GM18526 (cell line): ENCODE results near the gene DYRK2.

Experiments
- POLR2A ChIP-seq: IDR thresholded peaks from 3 replicates; pipeline ENCODE4 v1.6.1; 2011; ENCODE audit not compliant: insufficient read length; ENCODE audit errors: extremely low read depth

DYRK2 gene

DNA sequence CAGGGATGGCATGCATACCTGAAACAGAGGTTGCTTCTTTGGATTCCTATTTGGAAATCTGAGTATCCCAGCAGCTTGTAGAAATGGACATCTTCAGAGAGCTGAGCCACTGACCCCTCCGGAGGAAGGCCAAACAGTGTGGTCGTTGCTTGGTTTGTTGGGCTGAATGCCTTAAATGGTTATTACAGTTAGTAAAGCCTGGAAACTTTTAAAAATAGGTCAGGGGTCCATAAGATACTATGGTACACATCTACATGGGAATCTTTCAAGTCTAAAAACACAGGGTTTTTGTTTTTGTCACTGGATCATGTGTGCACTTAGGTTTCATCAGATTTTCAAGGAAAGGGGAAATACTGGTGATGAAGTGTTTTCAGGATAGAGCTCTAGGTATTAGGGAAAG lies 7.7 kb downstream of the DYRK2 start:
- no peak for TF ChIP-seq POLR2A

DNA sequence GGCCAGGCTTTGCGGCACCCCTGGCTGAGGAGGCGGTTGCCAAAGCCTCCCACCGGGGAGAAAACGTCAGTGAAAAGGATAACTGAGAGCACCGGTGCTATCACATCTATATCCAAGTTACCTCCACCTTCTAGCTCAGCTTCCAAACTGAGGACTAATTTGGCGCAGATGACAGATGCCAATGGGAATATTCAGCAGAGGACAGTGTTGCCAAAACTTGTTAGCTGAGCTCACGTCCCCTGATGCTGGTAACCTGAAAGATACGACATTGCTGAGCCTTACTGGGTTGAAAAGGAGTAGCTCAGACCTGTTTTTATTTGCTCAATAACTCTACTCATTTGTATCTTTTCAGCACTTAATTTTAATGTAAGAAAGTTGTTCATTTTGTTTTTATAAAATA lies 9.9 kb downstream of the DYRK2 start:
- TF ChIP-seq POLR2A, result no peak

DNA sequence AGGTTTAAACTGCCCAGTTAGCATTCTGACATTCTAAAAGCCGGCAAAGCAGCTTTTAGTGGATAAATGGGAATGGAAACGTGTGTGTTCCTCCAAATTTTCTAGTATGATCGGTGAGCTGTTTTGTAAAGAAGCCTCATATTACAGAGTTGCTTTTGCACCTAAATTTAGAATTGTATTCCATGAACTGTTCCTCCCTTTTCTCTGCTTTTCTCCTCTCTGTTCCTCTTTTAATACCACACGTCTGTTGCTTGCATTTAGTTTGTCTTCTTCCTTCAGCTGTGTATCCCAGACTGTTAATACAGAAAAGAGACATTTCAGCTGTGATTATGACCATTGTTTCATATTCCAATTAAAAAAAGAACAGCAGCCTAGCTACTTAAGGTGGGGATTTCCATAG lies 10.7 kb downstream of the DYRK2 start:
- TF ChIP-seq POLR2A, result no peak

DNA sequence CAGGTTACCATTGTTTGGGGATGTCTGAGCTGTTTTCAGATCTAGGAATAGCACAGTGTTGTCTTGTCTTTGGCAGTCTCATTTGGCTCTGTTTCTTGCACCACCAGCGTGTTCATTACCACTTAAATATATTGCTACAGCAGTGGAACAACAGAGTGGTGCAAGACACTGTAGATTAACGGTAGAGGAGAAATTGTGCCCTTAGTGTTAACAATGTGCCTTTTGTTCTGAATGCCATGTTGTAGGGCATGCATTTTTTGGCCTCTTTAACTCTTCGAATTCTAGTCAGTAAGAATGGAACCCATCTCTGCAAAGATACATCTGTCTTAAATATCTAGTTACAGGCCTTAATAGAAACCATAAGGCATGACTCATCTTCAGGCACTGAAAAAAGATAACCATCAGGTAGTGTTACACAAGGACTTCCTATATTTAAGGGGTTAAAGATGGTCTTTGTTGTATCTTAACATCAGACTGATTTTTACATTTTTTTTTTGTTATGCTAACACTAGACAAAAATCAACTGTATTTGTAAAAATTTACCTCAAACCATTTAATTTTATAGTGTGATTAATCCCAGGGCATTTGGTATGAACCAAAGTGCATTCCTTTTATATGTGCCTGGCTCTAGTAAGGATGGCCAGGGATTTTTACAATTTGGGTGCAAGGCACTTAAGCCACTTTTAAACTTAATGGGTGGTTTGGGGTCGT lies 12.9 kb downstream of the DYRK2 start:
- TF ChIP-seq POLR2A, result no peak

DNA sequence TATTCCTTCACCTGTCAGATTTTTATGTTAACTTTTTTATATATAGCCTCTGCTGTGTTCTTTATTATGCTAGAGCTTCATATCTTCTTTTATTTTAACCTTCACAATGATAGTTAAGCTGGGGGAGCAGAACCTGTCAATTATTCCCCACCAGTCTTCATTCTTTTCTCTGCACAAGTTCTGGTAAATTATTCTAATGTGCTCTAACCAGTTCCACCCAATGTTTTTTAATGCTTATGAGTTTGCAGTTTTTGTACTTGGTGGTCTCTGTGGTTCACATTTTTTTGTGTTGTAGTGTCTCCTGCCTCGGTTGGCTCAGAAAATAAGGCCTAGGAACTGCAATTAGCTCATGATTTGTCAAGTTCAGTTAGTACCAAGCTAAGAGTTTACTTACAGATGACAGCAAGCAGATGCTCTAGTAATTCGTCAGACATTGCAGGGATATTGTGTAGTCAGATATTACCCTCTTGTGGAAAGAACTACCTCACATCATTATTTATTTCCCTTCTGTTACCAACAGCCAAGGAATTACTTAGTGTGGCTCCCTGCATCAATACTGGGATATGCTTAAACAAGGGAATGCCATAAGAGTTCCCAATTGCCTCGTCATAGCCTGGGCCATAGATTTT lies 14.5 kb downstream of the DYRK2 start:
- TF ChIP-seq POLR2A, result no peak

DNA sequence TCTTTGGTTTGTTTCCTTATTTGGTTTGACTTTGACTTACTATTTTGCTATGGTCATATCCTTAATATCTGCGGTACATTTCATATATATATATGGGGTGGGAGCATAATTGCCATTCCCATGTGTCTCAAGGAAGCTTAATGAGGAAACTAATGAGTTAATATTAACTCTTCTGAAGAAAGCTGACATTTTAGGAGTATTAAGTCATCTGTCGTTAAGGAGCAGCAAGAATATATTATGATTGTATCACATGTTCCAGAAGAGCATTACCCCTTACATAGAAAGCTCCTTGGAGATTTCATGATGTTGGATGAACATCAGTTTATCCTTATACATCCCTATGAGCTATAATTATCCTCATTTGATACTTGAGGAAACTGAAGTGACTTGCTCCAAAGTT lies 15.6 kb downstream of the DYRK2 start:
- no peak for TF ChIP-seq POLR2A

DNA sequence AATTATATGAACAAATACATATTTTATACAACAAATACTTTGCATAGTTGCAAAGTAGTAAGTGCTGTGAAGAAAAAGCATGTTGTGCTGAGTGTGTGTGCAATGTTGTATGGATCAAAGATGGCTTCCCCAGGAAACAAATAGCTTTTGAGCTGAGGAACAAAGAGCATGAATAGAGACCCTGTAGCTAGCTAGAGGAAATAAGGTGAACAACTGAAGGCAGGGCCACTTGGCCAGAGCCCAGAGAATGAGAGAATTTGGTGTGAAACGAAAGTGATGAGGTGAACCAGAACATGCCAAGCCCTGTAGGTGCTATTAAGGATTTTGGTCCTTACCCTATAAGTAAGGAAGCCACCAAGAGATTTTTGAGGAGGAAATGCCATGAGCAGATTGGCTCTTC lies 17.1 kb downstream of the DYRK2 start:
- no peak for TF ChIP-seq POLR2A

DNA sequence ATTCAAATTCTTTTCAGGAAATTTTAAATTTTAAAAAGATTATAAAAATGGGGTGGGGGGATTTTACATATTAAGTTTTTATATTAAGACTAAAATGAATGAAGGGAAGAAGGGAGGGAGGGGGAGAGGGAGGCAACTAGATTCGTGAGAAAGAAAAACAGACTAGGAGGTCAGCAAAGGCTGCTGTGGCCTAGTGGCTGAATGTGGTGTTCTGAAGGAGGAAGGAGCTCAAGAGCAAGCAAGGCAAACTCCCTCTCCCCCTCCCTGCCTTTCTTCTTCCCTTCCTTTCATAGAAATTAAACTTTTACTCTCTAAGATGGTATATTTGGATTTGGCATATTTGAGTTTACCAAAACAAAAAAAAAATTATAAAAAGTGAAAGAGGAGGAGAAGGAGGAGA lies 18.1 kb downstream of the DYRK2 start:
- TF ChIP-seq POLR2A, result no peak

DNA sequence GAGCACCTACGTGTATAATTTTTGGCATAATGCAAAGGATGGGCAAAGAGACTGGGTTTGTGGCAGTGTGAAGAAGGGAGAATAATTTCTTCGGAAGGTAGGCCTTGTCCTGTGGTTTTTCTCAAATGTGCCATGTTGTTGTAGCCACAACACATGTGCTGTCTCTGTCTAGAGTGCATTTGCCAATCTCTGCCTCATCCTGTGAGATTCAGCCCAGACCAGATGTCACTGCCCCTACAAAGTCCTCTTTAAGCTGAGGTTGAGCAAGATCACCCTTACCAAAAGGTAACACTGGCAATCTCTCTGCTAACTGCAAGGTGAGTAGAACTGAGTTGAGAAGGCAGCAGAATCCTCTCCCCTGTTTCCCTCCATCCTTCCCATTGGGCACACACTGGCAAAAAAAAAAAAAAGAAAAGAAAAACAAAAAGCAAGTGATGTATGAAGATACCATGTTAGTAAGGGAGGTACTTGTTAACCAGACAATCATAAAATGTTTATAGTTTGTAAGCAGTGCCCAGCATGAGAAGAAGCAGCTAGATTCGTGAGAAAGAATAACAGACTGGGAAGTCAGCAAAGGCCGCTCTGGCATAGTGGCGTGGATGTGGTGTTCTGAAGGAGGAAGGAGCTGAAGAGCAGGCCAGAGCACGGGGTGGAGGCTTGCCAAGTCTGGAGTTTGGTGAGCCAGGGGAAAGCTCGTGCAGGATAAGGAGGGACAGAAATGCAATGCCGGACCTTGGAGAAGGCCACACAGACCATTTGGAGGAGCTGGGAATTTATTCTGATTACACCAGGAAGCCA lies 18.9 kb downstream of the DYRK2 start:
- no peak for TF ChIP-seq POLR2A

DNA sequence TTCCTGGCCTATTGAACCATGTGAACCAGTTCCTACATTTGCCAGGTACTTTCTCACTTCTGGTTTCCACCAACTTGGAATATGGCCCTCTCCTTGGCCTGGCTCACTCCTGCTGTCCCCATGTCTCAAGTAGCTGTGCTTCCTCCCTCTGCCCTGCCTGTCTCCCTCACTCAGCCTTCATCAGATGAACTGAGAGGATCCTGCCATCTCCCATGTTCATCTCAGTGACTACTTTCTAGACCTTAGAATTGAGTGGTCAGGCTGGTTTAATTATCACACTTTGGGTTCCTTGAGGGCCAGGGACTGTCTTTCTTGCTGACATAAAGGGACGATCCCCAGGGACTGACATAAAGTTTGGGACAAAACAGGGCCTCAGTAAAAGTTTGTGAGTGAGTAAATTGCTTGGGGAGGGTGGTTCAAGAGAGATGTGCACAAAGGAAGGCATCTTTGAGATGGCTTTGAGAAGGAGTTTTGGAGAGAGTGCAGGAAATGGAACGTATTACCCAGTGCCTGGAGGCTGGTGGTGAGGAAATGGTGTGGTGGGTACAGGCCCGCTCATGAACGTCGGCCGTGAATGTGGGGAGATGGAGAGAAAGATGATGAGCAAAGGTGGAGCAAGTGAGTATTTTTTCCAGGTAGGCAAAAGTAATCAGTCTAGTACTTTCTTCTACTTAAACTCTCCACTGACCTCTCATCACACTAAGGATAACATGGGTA lies 20.8 kb downstream of the DYRK2 start:
- no peak for TF ChIP-seq POLR2A

DNA sequence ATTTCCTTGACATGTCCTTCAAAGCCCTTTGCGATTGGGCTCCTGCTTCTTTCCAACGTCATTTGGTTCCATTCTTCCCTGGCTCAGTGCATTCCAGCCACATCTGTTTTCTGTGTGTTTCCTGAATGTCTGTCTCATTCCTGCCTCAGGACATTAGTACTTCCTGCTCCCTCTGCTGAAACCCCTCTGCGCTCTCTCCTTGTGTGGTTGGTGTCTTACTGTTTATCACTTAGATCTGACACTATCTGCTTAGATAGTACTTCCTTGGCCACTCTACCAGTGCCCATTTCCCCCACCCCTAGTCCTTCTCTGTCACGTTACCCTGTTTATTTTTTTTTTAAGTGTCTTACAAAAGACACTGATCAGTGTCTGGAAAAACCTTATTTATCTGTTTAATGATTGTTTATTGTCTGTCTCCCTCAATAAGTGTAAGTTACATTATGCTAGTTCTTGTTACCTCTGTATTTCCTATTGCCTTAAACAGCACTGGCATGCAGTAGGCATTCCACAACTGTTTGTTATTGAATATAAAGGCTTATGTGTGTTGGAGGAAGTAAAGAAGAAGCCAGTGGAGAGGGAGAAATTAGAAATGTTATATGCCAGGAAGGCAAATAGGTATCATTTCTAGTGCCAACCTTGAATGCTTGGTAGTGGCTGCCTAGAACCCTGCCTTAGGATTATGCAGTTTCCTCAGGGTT lies 21.5 kb downstream of the DYRK2 start:
- TF ChIP-seq POLR2A, result no peak

DNA sequence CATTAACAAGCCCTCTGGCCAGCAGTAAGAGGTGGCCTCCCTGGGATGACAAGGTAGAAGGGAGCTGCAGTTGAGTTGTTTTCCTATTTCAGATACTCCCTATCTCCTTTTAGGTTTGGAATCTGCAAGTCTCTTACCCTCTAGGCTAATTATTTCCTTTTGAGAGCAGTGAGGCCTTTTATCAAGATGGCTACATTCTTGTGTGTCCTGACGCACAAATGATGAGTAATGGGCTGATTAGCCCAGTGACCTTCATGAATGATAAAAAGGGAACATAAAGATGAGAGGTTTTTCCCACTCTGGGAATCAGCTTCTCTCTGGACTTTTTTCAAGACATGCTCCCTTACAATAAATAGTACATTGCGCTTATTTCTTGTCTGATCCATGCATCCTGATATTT lies 22.9 kb downstream of the DYRK2 start:
- no peak for TF ChIP-seq POLR2A

DNA sequence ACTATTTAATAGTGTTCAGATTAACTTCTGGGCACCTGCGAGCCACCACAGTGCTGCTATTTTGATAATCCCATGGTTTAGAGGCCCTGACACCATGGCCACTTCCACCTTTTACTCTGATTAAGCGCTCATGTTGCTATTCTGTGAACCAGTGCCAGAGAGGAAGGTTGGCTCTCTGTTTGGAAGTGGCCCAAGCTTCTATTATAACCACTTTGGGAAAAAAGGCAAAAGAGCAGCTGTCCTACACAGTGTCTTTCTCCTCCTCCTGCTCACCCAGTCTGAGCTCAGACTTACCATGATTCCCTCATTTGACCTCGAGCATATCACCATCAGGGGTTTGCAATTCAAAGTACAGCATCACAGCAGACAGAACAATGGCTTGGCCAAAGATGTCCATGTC lies 23.3 kb downstream of the DYRK2 start:
- no peak for TF ChIP-seq POLR2A

DNA sequence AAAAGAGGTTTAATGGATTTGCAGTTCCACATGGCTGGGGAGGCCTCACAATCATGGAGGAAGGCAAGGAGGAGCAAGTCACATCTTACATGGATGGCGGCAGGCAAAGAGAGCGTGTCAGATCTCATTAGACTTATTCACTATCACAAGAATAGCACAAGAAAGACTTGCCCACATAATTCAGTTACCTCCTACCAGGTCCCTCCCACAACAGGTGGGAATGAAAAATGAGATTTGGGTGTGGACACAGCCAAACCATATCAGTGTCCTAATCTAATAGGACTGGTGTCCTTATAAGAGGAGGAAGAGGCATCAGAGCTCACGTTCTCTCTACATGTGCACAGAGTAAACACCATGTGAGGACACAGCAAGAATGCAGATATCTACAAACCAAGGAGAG lies 25.9 kb downstream of the DYRK2 start:
- no peak for TF ChIP-seq POLR2A

DNA sequence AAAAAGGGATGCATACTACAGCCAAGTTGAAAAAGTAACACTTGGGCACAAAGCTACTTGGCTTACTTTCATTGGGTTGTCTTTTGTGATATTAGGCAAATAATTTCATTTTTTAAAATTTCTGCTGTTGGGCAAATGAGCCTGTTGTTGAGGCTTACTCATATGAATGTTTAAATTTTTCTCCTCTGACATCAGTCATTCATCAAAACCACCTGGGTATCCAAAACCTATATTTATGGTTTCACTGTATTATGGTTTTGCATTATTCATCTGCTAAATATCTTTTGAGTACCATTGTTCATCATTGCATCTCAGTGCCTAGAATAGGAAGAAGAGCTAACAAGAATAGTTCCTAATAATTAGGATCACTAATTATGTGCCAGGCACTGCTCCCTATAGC lies 28.1 kb downstream of the DYRK2 start:
- TF ChIP-seq POLR2A, result no peak

DNA sequence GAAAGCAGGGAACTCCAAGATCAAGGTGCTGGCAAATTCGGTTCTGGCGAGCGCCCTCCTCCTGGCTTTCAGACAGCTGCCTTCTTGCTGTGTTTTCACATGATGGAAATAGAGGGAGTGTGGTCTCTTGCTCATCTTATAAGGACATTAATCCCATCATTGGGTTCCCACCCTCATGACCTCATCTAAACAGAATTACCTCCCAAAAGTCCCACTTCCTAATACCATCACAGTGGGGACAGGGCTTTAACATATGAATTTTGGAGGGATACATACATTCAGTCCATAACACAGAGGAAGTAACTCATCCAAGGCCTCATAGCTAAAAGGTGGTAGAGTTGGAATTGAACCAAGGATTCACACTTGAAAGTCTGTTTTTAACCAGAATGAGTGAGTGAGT lies 28.6 kb downstream of the DYRK2 start:
- TF ChIP-seq POLR2A, result no peak
